OCI-LY3 (cell line): ENCODE measurements around the gene ARHGEF25.

Experiments used
- CTCF ChIP-seq: fragments of 200-600, 300-600 bp; sonication (generic); IDR thresholded peaks from 2 replicates; pipeline ENCODE4 v1.5.1; 2014; ENCODE audit warnings: antibody characterized with exemption, low read length, low read depth
- EZH2phosphoT487 ChIP-seq: fragments of 200-600 bp; shearing (Covaris generic); IDR thresholded peaks from 2 replicates; pipeline ENCODE4 v1.6.1; 2018; ENCODE audit warnings: antibody characterized with exemption, mixed run types, low read depth

- TF ChIP-seq CTCF = no peak
- no peak for TF ChIP-seq EZH2phosphoT487
Observed at GRCh38 chr12:57610554-57611107, 604 bp upstream of the ARHGEF25 start.
